Mesenchymal stem cell (in vitro differentiated cells and primary cell): ENCODE measurements around the gene RERE.
"Not testable (repeated sequence)": the region's sequence is repeated elsewhere in the genome, so short reads cannot be mapped to it uniquely, and the experiment has no call there.

Experiments used
- DNase-seq: peaks from one replicate; pipeline ENCODE4 v3.0.0-alpha.2; 2013
- H2AFZ ChIP-seq: one replicate; pipeline ENCODE4 v1.6.1; 2013; ENCODE audit warnings: low read depth, mild to moderate bottlenecking, control low read depth, inconsistent platforms, low read length, moderate library complexity
- H2AK5ac ChIP-seq: 2 replicates; pipeline ENCODE4 v1.6.1; 2013; ENCODE audit warnings: low read length, moderate library complexity, mild to moderate bottlenecking, inconsistent platforms; ENCODE audit not compliant: severe bottlenecking
- H2BK120ac ChIP-seq: one replicate; pipeline ENCODE4 v1.6.1; 2013; ENCODE audit warnings: low read depth, mild to moderate bottlenecking, inconsistent platforms, low read length, moderate library complexity
- H2BK12ac ChIP-seq, 2 experiments: one replicate each; pipeline ENCODE4 v1.6.1; 2013; ENCODE audit warnings: inconsistent platforms in 2 of 2, low read length in 2 of 2, mild to moderate bottlenecking in 2 of 2, moderate library complexity in 2 of 2, control low read depth in 1 of 2
- H2BK15ac ChIP-seq: one replicate; pipeline ENCODE4 v1.6.1; 2013; ENCODE audit warnings: mild to moderate bottlenecking, low read depth, inconsistent platforms; ENCODE audit not compliant: poor library complexity, severe bottlenecking
- H2BK5ac ChIP-seq: 2 replicates; pipeline ENCODE4 v1.6.1; 2013; ENCODE audit warnings: low read depth, mild to moderate bottlenecking, low read length, control low read depth, inconsistent platforms; ENCODE audit not compliant: poor library complexity, severe bottlenecking
- H3K14ac ChIP-seq, 2 experiments: one replicate each; pipeline ENCODE4 v1.6.1; 2013; ENCODE audit warnings: inconsistent platforms in 2 of 2, low read length in 2 of 2, control low read depth in 1 of 2, mild to moderate bottlenecking in 1 of 2, moderate library complexity in 1 of 2
- H3K18ac ChIP-seq, 2 experiments: one replicate each; pipeline ENCODE4 v1.6.1; 2013; ENCODE audit warnings: inconsistent platforms in 2 of 2, low read length in 2 of 2, control low read depth in 1 of 2, low read depth in 1 of 2, mild to moderate bottlenecking in 1 of 2
- H3K23ac ChIP-seq, 2 experiments: one replicate each; pipeline ENCODE4 v1.6.1; 2013; ENCODE audit warnings: inconsistent platforms in 2 of 2, low read length in 2 of 2, mild to moderate bottlenecking in 2 of 2, moderate library complexity in 2 of 2, control low read depth in 1 of 2
- H3K27ac ChIP-seq: 2 replicates; pipeline ENCODE4 v1.5.1; 2013; ENCODE audit warnings: mild to moderate bottlenecking, moderate library complexity, low read length, control low read depth, inconsistent platforms; ENCODE audit not compliant: poor library complexity, severe bottlenecking
- H3K27me3 ChIP-seq, 2 experiments: 2 replicates each; pipeline versions ENCODE4 v1.6.1 to v1.7.0; 2013; ENCODE audit warnings: low read length in 2 of 2, mild to moderate bottlenecking in 2 of 2, moderate library complexity in 2 of 2, control low read depth in 1 of 2, inconsistent platforms in 1 of 2; ENCODE audit not compliant: control insufficient read depth in 1 of 2, insufficient read depth in 1 of 2
- H3K36me3 ChIP-seq, 2 experiments: 2 replicates each; pipeline versions ENCODE4 v1.6.1 to v1.7.0; 2013; ENCODE audit warnings: low read length in 2 of 2, control low read depth in 1 of 2, inconsistent platforms in 1 of 2, low read depth in 1 of 2, mild to moderate bottlenecking in 1 of 2; ENCODE audit not compliant: insufficient read depth in 2 of 2, control insufficient read depth in 1 of 2
- H3K4ac ChIP-seq, 2 experiments: one replicate each; pipeline ENCODE4 v1.6.1; 2013; ENCODE audit warnings: inconsistent platforms in 2 of 2, low read length in 2 of 2, mild to moderate bottlenecking in 2 of 2, moderate library complexity in 2 of 2, control low read depth in 1 of 2, low read depth in 1 of 2
- H3K4me1 ChIP-seq: 2 replicates; pipeline ENCODE4 v1.6.1; 2013; ENCODE audit warnings: low read depth, low read length, control low read depth; ENCODE audit not compliant: control insufficient read depth, insufficient read depth
- H3K4me2 ChIP-seq: 2 replicates; pipeline ENCODE4 v1.6.1; 2013; ENCODE audit warnings: low read length, mild to moderate bottlenecking, inconsistent platforms; ENCODE audit not compliant: poor library complexity, severe bottlenecking
- H3K4me3 ChIP-seq, 2 experiments: 2 replicates each; pipeline versions ENCODE4 v1.5.1 to v1.7.0; 2013; ENCODE audit warnings: low read length in 2 of 2, mild to moderate bottlenecking in 2 of 2, control low read depth in 1 of 2, low read depth in 1 of 2; ENCODE audit not compliant: insufficient read depth in 1 of 2
- H3K79me1 ChIP-seq: replicated peaks from 2 replicates; pipeline ENCODE4 v1.6.1; 2013; ENCODE audit warnings: mild to moderate bottlenecking, control low read depth, low read length, inconsistent platforms; ENCODE audit not compliant: poor library complexity, severe bottlenecking
- H3K9ac ChIP-seq: 2 replicates; pipeline ENCODE4 v1.7.0; 2013; ENCODE audit warnings: mild to moderate bottlenecking, low read length, moderate library complexity
- H3K9me3 ChIP-seq: 2 replicates; pipeline ENCODE4 v1.7.0; 2013; ENCODE audit warnings: mild to moderate bottlenecking, low read length; ENCODE audit not compliant: control insufficient read depth
- H4K8ac ChIP-seq: one replicate; pipeline ENCODE4 v1.6.1; 2013; ENCODE audit warnings: inconsistent platforms, mild to moderate bottlenecking, low read length, moderate library complexity
- H4K91ac ChIP-seq: one replicate; pipeline ENCODE4 v1.6.1; 2013; ENCODE audit warnings: mild to moderate bottlenecking, low read length, inconsistent platforms
- WGBS: methylation state at CpG from one replicate; pipeline ENCODE4 v1.1.7; 2013; ENCODE audit warnings: mixed read lengths; 5-methylcytosine and 5-hydroxymethylcytosine counted together

The RERE gene

DNA sequence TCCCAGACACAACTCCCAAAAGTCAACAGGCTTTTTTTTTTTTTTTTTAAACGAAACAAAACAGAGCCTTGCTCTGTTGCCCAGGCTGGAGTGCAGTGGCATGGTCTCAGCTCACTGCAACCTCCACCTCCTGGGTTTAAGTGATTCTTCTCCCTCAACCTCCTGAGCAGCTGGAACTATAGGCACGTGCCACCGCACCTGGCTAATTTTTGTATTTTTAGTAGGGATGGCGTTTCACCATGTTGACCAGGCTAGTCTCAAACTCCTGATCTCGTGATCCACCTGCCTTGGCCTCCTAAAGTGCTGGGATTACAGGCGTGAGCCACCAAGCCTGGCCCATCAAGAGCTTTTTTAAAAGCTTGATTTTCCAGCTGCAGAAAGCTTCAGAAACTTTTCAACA is 437.1 kb downstream of the RERE start:
- not testable (repeated sequence) for H2BK120ac ChIP-seq, H3K9ac ChIP-seq, H2BK15ac ChIP-seq, DNase-seq, H4K91ac ChIP-seq, H2AFZ ChIP-seq, H4K8ac ChIP-seq, H3K4me2 ChIP-seq, H3K27me3 ChIP-seq, H2BK5ac ChIP-seq, H3K23ac ChIP-seq, H3K4me3 ChIP-seq, H3K9me3 ChIP-seq, H3K14ac ChIP-seq, H3K18ac ChIP-seq, H2AK5ac ChIP-seq, H3K27ac ChIP-seq, H3K4ac ChIP-seq, H2BK12ac ChIP-seq
- 90% methylated on average over 6 of the region's 6 CpGs for WGBS
- Histone ChIP-seq H3K79me1 (peaks cover 32% of the 10 kb centered on the region), H3K36me3 (peaks cover 22 to 56% of the 10 kb centered on the region in 2 experiments), H3K4me1 (peaks cover 27% of the 10 kb centered on the region)

DNA sequence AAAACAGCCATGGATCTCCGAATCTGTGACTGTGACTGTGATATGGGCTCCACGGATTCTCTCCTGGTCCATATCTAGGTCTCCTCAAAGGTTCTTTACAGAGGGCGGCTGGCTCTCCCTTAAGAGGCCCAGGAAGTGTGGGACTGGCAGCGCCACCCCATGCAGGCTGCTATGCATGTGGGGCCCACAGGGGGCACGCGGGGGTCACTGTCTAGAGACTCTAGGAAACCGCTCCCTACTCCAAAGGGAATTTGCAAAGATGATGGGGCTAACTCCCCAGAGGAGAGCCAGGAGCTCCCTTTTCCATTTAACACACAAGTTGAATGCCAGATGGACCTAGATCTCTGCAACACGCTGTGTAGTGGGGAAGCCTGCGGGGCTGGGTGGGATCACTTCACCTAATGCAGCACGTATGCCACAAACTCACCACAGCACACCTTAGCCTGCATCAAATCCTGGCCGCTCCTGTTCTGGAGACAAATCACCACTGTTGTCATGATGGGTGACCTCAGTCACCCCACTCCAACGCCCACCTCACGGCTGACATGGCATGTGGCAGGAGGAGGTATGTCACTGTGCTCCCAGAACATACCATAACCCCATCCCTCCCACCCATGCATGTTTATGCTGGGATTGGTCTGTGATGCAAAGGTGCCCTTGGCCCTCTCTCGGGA is 437.8 kb downstream of the RERE start:
- Histone ChIP-seq H3K4me3 (no peak overlapping the region), H3K27ac (no peak overlapping the region), H3K9me3 (no peaks in the 10 kb centered on the region), H3K36me3 (peaks cover 25 to 53% of the 10 kb centered on the region in 2 experiments), H2BK12ac (no peak overlapping the region), H3K27me3 (no peaks in the 10 kb centered on the region), H3K14ac (no peak overlapping the region), H3K4me1 (peaks cover 26% of the 10 kb centered on the region), H3K18ac (no peak overlapping the region), H3K23ac (no peak overlapping the region), H2AK5ac (peak overlapping the region; percentile 9), H3K4ac (no peak overlapping the region), H3K79me1 (peaks cover 29% of the 10 kb centered on the region), H2BK120ac (no peak overlapping the region), H4K8ac (peak overlapping the region; percentile 43), H3K4me2 (no peak overlapping the region), H2AFZ (no peak overlapping the region), H2BK15ac (no peak overlapping the region), H2BK5ac (no peak overlapping the region), H4K91ac (peak overlapping the region; percentile 27), H3K9ac (peak overlapping the region; percentile 30)
- WGBS: 89% methylated on average over 12 of the region's 14 CpGs
- DNase-seq: no peak

DNA sequence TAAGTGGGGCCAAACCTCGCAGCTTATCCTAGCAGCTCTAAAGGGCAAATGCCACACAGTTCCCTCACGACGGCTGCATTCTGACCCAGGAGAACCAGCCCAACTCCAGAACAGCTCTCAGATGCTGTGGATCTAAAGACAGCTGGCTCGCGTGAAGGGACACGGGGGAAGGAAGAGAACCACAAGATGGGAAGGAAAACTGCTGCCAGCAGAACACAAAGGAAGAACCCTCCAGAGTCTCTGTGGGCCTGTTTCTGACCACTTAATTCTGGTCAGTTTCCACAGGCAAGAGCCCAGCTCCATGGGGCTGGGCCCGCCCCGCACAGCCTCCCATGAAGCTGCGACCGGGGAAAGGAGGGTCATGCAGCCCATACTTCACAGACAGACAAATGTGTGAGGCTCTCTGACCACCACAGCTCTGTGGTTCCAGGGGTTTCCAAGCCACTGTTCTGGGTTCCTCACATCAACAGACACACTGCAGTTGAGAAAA is 438.4 kb downstream of the RERE start:
- no peak overlapping the region for H3K14ac ChIP-seq
- H3K27ac ChIP-seq: no peak overlapping the region
- H3K4me1 ChIP-seq: peaks cover 29% of the 10 kb centered on the region
- peaks cover 24 to 47% of the 10 kb centered on the region in 2 experiments for H3K36me3 ChIP-seq
- peak overlapping the region in 1 of 2 experiments; percentile 25 for H3K18ac ChIP-seq
- no peak overlapping the region for H2AFZ ChIP-seq
- peaks cover 29% of the 10 kb centered on the region for H3K79me1 ChIP-seq
- H3K27me3 ChIP-seq: no peaks in the 10 kb centered on the region
- no peak overlapping the region for H2BK120ac ChIP-seq
- H4K8ac ChIP-seq: peak overlapping the region; percentile 60
- H3K4me3 ChIP-seq: no peak overlapping the region
- H3K23ac ChIP-seq: no peak overlapping the region
- H2BK5ac ChIP-seq: no peak overlapping the region
- H3K9ac ChIP-seq: peak overlapping the region; percentile 30
- no peak for DNase-seq
- H3K9me3 ChIP-seq: no peaks in the 10 kb centered on the region
- peak overlapping the region; percentile 9 for H2AK5ac ChIP-seq
- no peak overlapping the region for H2BK15ac ChIP-seq
- WGBS: 92% methylated on average over 10 of the region's 10 CpGs
- no peak overlapping the region for H3K4ac ChIP-seq
- H3K4me2 ChIP-seq: no peak overlapping the region
- H4K91ac ChIP-seq: no peak overlapping the region
- no peak overlapping the region for H2BK12ac ChIP-seq

DNA sequence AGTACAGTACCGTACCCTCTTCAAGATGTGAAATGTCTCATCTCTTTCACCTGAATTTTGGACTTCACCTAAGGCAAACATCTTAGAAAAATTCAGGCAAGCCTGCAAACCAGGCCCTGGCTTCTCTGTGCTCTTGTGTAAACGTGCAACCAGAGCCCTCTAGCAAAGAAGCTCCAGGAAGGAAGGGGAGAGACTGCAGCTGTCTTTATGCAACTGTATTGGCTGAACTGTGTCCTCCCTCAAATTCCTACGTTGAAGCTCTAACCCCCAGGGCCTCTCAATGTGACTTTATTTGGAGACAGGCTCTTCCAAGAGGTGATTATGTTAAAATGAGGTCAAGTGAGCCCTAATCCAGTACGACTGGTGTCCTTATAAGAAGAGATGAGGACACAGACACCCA is 439.3 kb downstream of the RERE start:
- no peaks in the 10 kb centered on the region for H3K27me3 ChIP-seq
- H3K9me3 ChIP-seq: no peaks in the 10 kb centered on the region
- H3K9ac ChIP-seq: no peak overlapping the region
- H3K14ac ChIP-seq: no peak overlapping the region
- H3K4me1 ChIP-seq: peaks cover 34% of the 10 kb centered on the region
- H2BK15ac ChIP-seq: no peak overlapping the region
- H3K4me2 ChIP-seq: no peak overlapping the region
- no peak overlapping the region for H4K91ac ChIP-seq
- no peak overlapping the region for H2BK120ac ChIP-seq
- no peak overlapping the region for H3K4me3 ChIP-seq
- no peak overlapping the region for H3K27ac ChIP-seq
- no peak overlapping the region for H2AK5ac ChIP-seq
- H2BK12ac ChIP-seq: no peak overlapping the region
- no peak overlapping the region for H4K8ac ChIP-seq
- 42% methylated on average over 3 of the region's 4 CpGs for WGBS
- peak; percentile 59 for DNase-seq
- no peak overlapping the region for H2BK5ac ChIP-seq
- peaks cover 29% of the 10 kb centered on the region for H3K79me1 ChIP-seq
- peaks cover 22 to 41% of the 10 kb centered on the region in 2 experiments for H3K36me3 ChIP-seq
- no peak overlapping the region for H2AFZ ChIP-seq
- no peak overlapping the region for H3K23ac ChIP-seq
- H3K4ac ChIP-seq: no peak overlapping the region
- peak overlapping the region in 1 of 2 experiments; percentile 25 for H3K18ac ChIP-seq
